Measurements from ENCODE around the gene SMG6. TPM values are rescaled to one million over a fixed set of nuclear protein-coding genes. Genes with fewer than 3 reads are reported as not detected.

Gene SMG6
- total RNA-seq, 1 donor from 2014 or later = 36.7 TPM

- H3K4me3 Mint-ChIP-seq (ENCODE audit: unreplicated experiment) = no peak overlapping the region
- TF ChIP-seq CTCF (IDR thresholded peaks at IDR 0.05) = no peak
- H3K27ac Mint-ChIP-seq (ENCODE audit: unreplicated experiment) = no peak overlapping the region
- no peaks in the 10 kb centered on the region for H3K9me3 Mint-ChIP-seq (ENCODE audit: unreplicated experiment)
- no peaks in the 10 kb centered on the region for H3K36me3 Mint-ChIP-seq (ENCODE audit: unreplicated experiment)
- peaks cover 45% of the 10 kb centered on the region for H3K27me3 Mint-ChIP-seq (ENCODE audit: unreplicated experiment)
- H3K4me1 Mint-ChIP-seq (ENCODE audit: unreplicated experiment) = peaks cover 42% of the 10 kb centered on the region
- no peak for DNase-seq (ENCODE audit: extremely low spot score, unreplicated experiment)
Observed at GRCh38 chr17:2019723-2020122, 283.9 kb downstream of the SMG6 start.

- no peak for TF ChIP-seq CTCF (IDR thresholded peaks at IDR 0.05)
Observed at GRCh38 chr17:2018716-2019510, 284.7 kb downstream of the SMG6 start.

GRCh38 chr17:2017274-2017941 is 286.2 kb downstream of the SMG6 start:
- no peaks in the 10 kb centered on the region for H3K36me3 Mint-ChIP-seq (ENCODE audit: unreplicated experiment)
- H3K9me3 Mint-ChIP-seq (ENCODE audit: unreplicated experiment) = no peaks in the 10 kb centered on the region
- peaks cover 57% of the 10 kb centered on the region for H3K4me1 Mint-ChIP-seq (ENCODE audit: unreplicated experiment)
- DNase-seq (ENCODE audit: extremely low spot score, unreplicated experiment) = no peak
- peaks cover 40% of the 10 kb centered on the region for H3K27me3 Mint-ChIP-seq (ENCODE audit: unreplicated experiment)
- no peak for TF ChIP-seq CTCF (IDR thresholded peaks at IDR 0.05)
- no peak overlapping the region for H3K27ac Mint-ChIP-seq (ENCODE audit: unreplicated experiment)
- no peak overlapping the region for H3K4me3 Mint-ChIP-seq (ENCODE audit: unreplicated experiment)

More at GRCh38 chr17:2018716-2019510, 284.7 kb downstream of the SMG6 start:
- Mint-ChIP-seq H3K4me1 (ENCODE audit: unreplicated experiment) (peaks cover 47% of the 10 kb centered on the region), H3K4me3 (ENCODE audit: unreplicated experiment) (no peak overlapping the region), H3K9me3 (ENCODE audit: unreplicated experiment) (no peaks in the 10 kb centered on the region), H3K27ac (ENCODE audit: unreplicated experiment) (no peak overlapping the region), H3K36me3 (ENCODE audit: unreplicated experiment) (no peaks in the 10 kb centered on the region), H3K27me3 (ENCODE audit: unreplicated experiment) (peaks cover 45% of the 10 kb centered on the region)
- no peak for DNase-seq (ENCODE audit: extremely low spot score, unreplicated experiment)

- peaks cover 40% of the 10 kb centered on the region for H3K27me3 Mint-ChIP-seq (ENCODE audit: unreplicated experiment)
- no peak for DNase-seq (ENCODE audit: extremely low spot score, unreplicated experiment)
- H3K4me1 Mint-ChIP-seq (ENCODE audit: unreplicated experiment) = peaks cover 66% of the 10 kb centered on the region
- H3K4me3 Mint-ChIP-seq (ENCODE audit: unreplicated experiment) = no peak overlapping the region
- H3K27ac Mint-ChIP-seq (ENCODE audit: unreplicated experiment) = no peak overlapping the region
- no peaks in the 10 kb centered on the region for H3K36me3 Mint-ChIP-seq (ENCODE audit: unreplicated experiment)
- H3K9me3 Mint-ChIP-seq (ENCODE audit: unreplicated experiment) = no peaks in the 10 kb centered on the region
- no peak for TF ChIP-seq CTCF (IDR thresholded peaks at IDR 0.05)
Observed at GRCh38 chr17:2016494-2016893, 287.1 kb downstream of the SMG6 start.

- Mint-ChIP-seq H3K4me1 (ENCODE audit: unreplicated experiment) (peaks cover 65% of the 10 kb centered on the region), H3K27me3 (ENCODE audit: unreplicated experiment) (peaks cover 34% of the 10 kb centered on the region), H3K9me3 (ENCODE audit: unreplicated experiment) (no peaks in the 10 kb centered on the region), H3K27ac (ENCODE audit: unreplicated experiment) (no peak overlapping the region), H3K36me3 (ENCODE audit: unreplicated experiment) (no peaks in the 10 kb centered on the region), H3K4me3 (ENCODE audit: unreplicated experiment) (no peak overlapping the region)
- DNase-seq (ENCODE audit: extremely low spot score, unreplicated experiment) = no peak
- no peak for TF ChIP-seq CTCF (IDR thresholded peaks at IDR 0.05)
Observed at GRCh38 chr17:2015314-2015713, 288.3 kb downstream of the SMG6 start.
